ENCODE data around the gene NUDT22.

The NUDT22 gene

GRCh38 chr11:64208086-64208795 is 17.8 kb upstream of the NUDT22 start:
- TF ChIP-seq CTCF (IDR thresholded peaks at IDR 0.05), result no peak

GRCh38 chr11:64208796-64209562 is 17.1 kb upstream of the NUDT22 start:
- TF ChIP-seq CTCF (IDR thresholded peaks at IDR 0.05), result no peak

- no peak for TF ChIP-seq CTCF (IDR thresholded peaks at IDR 0.05)
Measured at GRCh38 chr11:64209563-64209843, 16.6 kb upstream of the NUDT22 start.

- no peak for TF ChIP-seq CTCF (IDR thresholded peaks at IDR 0.05)
Measured at GRCh38 chr11:64210301-64211020, 15.6 kb upstream of the NUDT22 start.

- TF ChIP-seq CTCF (IDR thresholded peaks at IDR 0.05), result no peak
Measured at GRCh38 chr11:64211181-64211872, 14.7 kb upstream of the NUDT22 start.

GRCh38 chr11:64216879-64217278 is 9.2 kb upstream of the NUDT22 start:
- TF ChIP-seq CTCF (IDR thresholded peaks at IDR 0.05), result no peak

GRCh38 chr11:64218628-64219353 is 7.3 kb upstream of the NUDT22 start:
- TF ChIP-seq CTCF (IDR thresholded peaks at IDR 0.05), result no peak
